HG02885 (cell line): ENCODE results near the gene IQCH.

Experiments
- ATAC-seq: cut with Tn5 transposase; IDR thresholded peaks from one replicate; pipeline ENCODE4 v1.9.1; 2021; ENCODE audit warnings: mild to moderate bottlenecking; ENCODE audit not compliant: unreplicated experiment, poor library complexity

The IQCH gene

DNA sequence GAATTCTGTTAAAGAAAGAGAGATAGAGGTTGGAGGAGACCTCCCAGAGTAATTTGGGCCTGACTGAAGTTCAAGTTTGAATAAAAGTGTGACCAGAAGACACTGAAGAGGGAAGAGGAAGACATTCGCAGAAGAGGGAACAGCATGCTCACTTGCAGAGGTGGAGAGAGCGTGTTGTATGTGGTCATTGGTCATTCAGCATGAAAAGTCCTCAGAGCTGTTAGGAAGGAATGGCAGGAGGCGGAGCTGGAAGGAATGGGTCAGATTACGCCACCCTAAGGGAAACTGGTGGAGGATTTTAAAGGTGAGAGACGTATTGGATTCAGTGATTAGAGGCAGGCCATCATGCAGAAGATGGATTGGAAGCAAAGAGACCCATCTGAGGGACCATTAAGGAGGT, 41.6 kb downstream of the IQCH start:
- no peak for ATAC-seq

DNA sequence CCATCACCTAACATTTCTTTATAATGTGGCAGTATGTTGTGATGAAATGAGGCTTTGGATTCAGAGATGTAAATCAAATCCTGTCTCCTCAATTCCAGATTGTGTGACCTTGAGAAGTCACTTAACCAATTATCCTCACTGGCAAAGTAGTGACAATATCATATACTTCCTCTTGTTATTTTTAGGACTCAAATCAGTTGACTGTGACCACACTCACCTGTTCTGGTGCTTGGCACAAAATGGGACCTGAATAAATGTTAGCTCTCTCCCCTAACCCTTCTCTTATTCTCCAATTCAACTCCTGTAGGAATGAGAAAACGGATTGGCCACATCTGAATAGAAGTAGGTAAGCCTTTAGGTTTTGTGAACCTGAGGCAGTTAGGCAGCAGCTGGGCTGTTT, 42.1 kb downstream of the IQCH start:
- no peak for ATAC-seq

DNA sequence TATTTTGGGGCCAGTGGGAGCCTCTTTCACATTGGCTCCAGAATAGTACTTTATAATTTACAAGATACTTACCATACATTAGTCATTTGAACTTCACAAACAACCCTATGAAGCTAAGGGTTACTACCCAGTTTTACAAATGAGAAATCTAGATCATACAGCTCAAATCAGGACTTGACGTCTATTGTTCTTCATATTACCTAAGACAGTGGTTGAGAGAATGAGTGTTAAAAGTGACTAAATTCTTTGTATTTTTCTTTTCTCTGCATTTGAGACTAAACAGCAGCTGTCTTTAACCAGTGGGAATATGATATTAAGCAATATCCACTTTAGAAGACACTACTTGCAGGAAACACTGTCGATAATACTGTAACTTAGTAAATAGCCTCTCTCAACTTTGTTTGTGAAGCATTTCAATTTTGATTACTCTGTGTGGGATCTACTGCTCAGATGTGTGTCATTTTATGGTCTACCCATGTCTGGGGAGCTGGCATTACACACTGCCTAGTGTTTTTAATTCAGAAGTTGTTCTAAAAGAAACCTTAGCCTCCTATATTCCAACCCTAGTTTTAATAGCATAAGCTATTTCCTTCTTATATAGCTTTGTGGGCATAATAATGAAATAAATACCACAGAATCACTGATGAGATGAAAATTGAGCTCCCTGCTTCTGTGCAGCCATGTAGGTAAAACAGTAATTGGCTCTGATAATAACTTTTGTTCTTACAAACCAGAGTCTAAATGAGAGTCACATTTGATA, 45.9 kb downstream of the IQCH start:
- no peak for ATAC-seq

DNA sequence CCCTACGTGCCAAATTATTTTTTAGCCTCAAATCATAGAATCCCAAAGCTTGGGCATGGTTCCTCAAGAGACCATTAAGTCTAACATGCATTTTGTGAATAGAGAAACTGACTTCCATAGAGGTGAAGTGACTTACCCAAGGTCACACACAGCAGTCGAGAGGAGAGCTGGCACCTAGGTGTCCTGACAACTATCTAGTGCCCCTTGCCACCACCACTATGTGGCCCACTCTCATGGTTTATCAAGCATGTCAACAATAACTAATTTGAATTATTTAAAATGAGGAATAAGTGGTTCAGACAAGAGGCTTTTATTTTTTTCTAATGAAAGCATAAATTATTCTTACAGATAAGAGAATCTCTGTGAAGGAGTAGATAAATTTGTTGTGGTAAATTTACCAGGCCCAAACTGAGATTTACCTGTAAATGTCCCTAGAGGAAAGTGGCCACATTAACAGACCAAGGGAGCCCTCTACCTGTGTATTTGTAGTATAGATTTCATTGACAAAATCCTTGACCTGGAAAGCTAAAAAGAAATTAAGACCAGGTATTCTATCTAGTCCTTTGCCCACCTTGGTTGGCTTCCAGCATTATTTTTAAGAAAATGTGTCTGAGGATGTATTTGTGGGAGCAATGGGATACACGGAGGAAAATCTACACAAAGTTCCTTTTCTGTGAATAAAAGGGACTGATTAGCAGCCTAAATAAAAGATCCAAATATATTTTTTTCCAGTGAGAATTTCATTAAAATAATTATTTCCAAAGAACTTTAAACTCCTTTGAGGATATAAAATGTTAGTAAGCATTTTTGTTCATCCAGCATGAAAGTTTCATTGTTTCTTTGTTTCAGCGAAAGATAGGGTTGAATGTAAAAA, 49.1 kb downstream of the IQCH start:
- no peak for ATAC-seq

DNA sequence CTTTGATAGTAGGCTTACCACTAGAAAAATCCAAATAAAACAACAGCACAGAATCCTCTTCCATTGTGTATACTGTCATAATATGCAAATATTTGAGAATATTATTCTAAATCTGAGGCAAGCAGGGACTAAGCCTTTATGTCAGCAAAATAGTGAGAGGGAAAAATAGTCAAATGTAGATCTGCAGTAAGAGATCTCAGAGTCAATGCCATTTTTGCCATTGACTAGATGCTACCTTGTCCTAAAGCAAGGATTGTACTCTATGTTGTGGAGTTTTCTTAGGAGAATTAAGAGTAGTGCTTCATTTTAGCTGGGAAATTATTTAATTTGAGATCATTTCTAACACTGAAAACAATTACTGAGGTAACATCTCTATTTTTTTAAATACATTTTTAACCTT, 50.2 kb downstream of the IQCH start:
- ATAC-seq = no peak

DNA sequence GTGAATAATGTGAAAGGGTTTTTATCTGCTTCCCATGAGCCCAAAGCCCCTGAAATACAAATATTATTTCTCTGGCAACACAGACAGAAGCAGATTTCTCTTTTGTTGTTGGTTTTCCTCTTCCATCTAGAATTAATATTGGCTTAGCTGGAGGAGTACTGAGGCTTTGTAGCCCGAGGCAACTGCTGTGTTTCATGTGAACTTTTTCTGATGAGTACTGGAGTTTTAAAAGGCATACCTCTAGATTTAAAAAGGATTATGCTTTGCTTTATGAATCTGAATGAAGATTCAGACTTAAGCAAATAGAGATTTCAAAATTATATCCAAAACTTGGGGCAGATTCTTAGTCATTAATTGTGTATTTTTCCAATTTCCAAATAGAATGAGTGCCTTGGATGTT, 50.9 kb downstream of the IQCH start:
- ATAC-seq = no peak

DNA sequence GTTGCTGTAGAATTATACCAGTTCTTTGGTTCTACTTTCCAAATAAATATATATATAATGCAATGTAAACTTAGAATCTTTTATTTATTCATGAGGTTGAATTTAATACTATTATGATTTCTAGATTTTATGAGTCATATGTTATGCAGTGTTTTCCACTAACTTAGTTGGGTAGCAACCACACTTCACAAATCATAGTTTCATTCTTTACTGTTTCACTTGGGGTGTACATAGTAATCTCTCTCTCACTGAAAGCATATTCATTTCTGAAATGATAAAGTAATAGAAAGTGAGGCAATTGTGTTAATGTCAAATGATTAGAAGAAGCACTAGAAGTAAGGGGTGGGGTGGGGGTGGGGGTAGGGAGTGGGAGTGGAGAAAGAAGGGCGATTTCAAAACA, 52.6 kb downstream of the IQCH start:
- ATAC-seq = no peak

DNA sequence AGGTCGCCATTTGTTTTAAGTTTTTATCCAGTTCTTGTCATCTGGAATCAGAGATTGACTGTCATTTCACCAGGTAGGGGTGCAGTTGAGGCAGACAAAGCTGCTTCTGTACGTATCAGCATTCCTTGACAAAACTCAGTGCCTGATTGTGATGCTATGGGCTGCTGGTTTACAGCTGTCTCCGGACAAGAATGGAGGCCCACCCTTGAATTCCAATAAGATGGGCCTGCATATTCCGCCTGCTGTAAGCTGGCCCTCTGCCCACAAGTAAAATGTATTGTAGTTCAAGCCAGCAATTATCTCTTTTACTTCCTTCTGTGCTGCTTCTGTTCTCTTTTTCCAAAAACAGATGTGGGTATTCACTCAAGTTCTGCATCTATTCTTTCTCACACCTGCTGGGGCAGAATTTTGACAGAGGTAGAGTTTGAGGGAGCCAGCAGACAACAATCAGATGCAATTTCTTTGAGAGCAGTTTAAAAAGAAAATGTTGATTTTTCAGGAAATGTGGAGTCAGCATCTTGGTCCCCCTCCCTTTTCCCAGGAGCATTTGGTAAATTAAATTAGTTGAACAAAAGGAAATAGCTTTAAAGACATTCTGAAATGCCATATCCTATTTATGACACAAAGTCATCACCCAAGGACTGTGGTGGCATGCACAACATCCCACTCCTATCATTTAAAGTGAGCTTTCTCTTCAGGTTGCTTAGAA, 53.5 kb downstream of the IQCH start:
- no peak for ATAC-seq

DNA sequence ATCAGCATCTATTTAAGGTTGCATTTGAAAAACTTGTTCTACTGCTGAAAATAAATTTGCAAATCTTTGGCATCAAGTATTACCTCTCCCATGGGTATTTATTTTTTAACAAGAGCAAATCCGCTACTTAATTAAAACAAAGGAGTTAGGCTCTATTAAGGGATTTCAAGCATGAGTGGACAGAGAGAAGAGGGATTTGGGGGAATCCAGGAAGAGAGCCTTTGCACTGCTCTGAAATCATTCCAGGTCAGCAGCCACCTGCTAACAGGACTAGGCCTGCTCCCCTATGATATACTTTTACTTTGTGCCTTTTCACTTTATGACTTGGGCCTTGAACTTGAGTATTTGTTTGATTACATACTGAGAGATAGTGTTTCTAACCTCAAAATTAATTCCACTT, 57.1 kb downstream of the IQCH start:
- no peak for ATAC-seq

DNA sequence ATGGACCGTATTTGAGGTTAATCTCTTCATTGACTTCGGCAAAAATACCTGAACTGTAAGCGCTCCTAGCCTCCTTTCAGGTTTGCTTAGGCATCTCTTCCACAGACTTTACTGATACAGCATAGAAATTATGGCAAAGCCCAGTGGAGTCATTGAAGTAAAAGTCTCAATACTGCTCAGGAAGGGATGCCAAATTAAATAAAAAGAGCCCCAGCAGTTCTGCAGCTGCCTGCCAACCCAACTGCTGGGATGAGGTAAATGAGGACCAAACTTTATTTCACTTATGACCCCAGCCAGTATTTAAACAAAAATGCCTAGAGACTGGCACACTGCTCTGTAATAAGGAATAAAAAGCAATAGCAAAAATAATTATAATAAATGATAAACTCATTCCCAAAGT, 65.4 kb downstream of the IQCH start:
- no peak for ATAC-seq

DNA sequence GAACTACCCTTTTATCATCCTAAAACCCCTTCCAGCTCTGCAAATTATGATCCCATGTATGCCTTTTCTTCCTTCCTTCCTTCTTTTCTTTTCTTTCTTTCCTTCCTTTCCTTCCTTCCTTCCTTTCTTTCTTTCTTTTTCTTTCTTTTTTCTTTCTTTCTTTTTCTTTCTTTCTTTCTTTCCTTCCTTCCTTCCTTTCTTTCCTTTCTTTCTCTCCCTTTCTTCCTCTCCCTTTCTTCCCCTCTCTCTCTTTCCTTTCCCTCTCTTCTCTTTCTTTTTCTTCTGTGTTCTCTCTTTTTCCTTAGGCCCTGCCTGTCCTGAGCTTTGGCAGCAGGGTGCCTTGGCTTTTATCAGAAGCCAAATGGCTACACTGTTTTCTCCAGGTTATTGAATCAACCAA, 66.8 kb downstream of the IQCH start:
- no peak for ATAC-seq

DNA sequence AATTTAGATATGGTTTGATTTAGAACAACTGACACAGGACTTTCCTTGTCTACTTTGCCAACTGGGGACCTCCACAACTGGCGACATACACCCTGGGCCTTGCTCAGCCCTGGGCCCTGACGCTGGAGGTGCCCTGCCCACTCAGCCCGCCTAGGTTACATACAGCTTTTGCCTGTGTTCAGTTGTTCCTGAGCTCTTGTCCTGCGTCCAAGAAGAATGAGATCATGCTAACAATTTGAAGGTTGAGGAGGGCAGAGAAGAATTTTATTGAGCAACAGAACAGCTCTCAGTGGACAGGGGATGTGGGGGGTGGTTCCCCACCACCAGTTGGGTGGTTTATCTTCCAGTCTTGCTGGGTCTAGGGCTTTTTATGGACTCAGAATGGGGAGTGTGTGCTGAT, 67.9 kb downstream of the IQCH start:
- no peak for ATAC-seq

DNA sequence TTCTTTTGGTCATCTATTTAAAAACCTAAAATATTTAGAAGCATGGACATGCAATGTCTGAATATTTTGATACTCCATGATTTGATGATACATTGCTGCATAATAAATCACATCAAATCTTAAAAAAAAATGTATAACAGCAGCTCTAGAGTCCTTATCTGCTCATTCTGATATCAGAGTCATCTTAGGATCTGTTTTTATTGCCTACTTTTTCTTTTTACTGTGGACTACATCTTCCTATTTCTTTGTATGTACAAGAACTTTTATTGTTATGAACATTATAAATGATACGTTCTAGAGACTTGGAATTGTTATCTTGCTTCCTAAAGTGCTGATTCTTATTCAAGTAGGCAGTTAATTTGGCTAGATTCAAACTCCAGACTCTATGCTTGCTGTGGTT, 72.7 kb downstream of the IQCH start:
- no peak for ATAC-seq

DNA sequence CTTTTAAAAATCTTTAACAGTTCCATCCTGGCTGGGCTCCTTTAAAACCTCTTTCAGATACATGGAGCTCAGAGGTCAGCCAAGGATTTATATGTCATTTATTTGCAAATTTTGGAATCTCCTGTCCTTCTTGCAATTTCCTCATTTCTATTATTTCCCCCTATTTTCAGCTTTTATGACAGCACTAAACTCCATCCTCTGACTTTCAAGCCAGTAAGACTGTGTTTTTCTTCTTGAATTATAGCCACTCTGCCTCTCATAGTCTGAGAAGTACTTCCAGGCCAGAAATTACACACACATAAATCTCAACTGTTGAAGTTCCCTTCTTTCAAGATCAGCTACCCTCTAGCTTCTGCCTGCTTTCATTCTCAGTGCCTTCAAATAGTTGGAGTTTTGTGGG, 73.2 kb downstream of the IQCH start:
- ATAC-seq = no peak

DNA sequence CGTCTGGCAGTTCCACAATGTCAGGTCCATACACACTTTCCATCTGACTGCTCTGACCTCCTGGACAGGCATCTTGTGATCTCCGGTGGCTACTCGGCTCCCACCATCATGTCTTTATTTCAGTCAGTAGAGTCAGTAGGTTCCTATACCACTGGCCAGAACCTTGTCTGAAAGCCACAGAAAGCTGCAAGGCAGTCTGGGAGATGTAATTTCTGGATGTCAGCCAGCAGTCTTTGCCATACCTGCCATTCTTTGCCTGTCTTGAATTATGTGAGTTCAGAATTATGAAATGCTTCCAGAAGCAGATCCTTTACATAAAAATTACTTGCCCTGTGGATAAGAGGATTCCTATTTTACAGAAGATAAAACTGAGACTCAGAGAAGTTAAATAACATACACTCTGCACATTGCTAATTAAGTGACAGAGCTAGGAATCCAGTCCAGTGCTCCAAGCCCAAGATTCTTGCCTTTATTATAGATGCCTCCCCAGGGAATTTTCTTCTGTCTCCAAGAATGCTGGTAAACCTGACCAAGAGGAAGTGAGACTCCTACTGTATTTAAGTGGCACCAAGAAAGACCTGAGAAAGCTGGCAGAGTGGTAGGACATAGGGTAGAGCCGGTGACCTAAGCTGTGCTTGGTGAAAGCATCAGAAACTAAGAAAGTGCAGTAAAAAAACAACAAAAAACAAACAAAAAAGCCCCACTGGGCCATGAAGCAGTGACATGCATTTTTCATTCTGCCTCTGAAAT, 75.6 kb downstream of the IQCH start:
- no peak for ATAC-seq

DNA sequence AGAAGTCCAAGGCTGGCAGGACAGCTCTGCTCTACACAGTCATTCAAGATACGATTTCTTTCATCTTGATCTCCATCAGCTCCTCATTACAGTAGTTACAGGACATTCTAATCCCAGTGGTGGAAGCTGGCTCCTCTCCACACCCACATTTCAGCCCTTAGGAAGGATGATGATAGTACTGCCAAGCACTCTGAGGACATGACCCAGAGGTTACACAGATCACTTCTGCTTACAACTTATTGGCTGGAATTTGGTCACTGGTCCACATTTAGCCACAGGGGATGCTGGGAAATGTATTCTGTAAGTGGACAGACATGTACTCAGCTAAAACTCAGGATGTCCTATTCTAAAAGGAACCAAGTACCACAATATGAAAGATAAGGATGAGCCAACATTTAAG, 77.1 kb downstream of the IQCH start:
- no peak for ATAC-seq

DNA sequence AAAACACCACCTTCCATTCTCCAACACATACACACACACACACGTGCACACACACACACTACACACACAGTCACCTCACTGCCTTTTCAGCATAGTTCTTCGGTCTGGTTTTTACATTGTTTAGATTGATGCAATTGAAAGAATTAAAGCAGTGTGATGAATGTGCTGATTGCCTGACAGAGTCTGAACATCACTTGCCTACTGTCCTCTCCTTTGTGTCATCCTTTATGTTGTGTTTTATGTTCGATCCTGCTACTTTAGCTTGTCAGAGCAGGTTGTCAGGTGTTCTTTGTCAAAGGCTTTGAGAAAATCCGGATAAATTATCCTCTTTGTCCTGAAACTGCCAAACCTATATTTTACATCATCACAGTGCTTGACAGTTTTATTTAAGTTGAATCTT, 80.4 kb downstream of the IQCH start:
- ATAC-seq = no peak

DNA sequence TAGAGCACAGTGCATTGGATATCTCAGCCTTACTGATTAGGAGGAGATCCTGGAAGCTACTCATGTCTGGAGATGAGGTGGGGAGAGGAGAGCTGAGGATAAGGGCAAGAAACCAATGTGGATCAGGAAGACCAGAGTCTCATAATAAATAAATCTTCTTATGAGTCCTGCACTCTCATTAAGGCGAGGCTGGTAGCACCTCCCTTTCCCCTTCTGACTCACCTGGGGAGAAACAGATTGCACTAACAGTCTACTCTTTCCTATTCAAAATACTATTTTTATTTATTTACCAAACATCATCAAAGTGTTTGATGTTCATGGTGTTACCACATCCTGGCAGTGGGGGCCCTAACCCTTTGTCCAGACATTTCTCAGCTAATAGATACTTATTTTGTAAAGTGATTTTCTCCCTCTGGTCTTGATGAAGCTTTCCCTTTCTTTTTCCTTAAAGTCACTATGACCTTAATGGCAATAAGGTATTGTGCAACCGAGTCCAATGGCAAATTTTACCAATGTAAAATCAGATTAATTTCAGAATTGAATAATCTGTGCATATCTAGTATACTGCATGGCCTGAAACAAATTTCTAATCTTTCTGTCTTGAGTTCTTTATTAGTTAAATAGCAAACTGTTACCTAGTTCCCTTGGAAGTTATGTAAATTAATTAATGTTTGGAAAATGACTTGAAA, 81.1 kb downstream of the IQCH start:
- ATAC-seq = no peak

DNA sequence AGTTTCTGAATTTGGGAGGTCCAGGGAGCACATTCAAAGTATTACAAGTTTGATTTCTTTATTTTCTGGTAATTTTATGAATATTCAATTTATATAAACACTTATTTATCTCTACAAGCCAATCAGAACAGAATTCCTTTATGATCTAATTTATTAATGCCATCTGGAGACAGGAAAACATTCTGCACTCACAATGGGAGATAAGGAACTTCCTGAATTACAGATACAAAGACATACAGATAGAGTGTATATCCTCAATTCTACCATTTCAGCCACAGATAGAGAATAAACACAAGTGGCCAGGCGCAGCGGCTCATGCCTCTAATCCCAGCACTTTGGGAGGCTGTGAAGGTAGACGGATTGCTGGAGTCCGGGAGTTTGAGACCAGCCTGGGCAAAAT, 86.0 kb downstream of the IQCH start:
- ATAC-seq = no peak

DNA sequence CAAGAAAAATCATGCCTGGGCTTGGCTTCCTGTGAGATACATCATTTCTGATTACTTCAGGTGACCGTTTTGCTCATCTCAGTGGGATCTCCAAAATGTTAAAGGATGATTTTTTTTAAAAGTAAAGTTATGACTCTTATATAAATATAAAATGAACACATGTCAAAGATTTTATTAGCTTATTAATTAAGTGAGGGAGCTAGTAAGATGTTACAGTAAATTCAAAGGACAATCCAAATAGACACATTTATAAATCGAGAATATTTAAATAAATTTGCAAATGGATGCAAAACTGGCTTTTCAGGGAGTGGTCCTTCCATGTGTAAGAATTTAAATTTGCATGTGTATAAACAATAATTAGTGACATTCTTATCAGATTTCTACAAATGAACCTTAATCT, 87.0 kb downstream of the IQCH start:
- ATAC-seq = no peak
